Upper lobe of left lung (tissue), 6 donors: ENCODE data around the gene HINFP. TPM values are rescaled to one million over a fixed set of nuclear protein-coding genes. Genes with fewer than 3 reads are reported as not detected.

Experiments used
- ATAC-seq, 2 donors: fragments of 200-7000 bp; cut with Tn5 transposase; one replicate each; pipeline ENCODE4 v1.9.1; 2022; ENCODE audit warnings: mild to moderate bottlenecking in 2 of 2, moderate library complexity in 2 of 2; ENCODE audit not compliant: low FRiP score in 2 of 2
- DNase-seq, 2 donors: peaks; one replicate each; pipeline ENCODE4 v3.0.0-alpha.2; 2019 to 2020
- H3K27ac ChIP-seq, 4 donors: fragments of 200-600 bp; sonication (generic); one replicate each; pipeline ENCODE4 v1.5.1; 2016 to 2019
- H3K27me3 ChIP-seq, 4 donors: fragments of 200-600 bp; sonication (generic); one replicate each; pipeline ENCODE4 v1.5.1; 2017 to 2019
- H3K36me3 ChIP-seq, 4 donors: fragments of 200-600 bp; sonication (generic); one replicate each; pipeline ENCODE4 v1.5.1; 2016 to 2019
- H3K4me1 ChIP-seq, 4 donors: fragments of 200-600 bp; sonication (generic); one replicate each; pipeline ENCODE4 v1.5.1; 2018 to 2019
- H3K4me3 ChIP-seq, 4 donors: fragments of 200-600 bp; sonication (generic); one replicate each; pipeline ENCODE4 v1.5.1; 2017 to 2019; ENCODE audit warnings: mild to moderate bottlenecking in 2 of 4, moderate library complexity in 1 of 4
- H3K9me3 ChIP-seq, 4 donors: fragments of 200-600 bp; sonication (generic); one replicate each; pipeline ENCODE4 v1.5.1; 2018 to 2019
- EP300 ChIP-seq, 4 donors: sonication (generic); formaldehyde crosslinking; IDR thresholded peaks; one replicate each; pipeline ENCODE4 v1.5.1; 2017; ENCODE audit warnings: antibody characterized with exemption in 4 of 4, control low read depth in 2 of 4
- POLR2A ChIP-seq, 4 donors: fragments of 450-650 bp; IDR thresholded peaks; one replicate each; pipeline ENCODE4 v1.5.1; 2016 to 2017; ENCODE audit warnings: antibody characterized with exemption in 4 of 4, mild to moderate bottlenecking in 2 of 4
- POLR2AphosphoS5 ChIP-seq, 2 donors: sonication (generic); formaldehyde crosslinking; IDR thresholded peaks; one replicate each; pipeline ENCODE4 v1.5.1; 2017; ENCODE audit warnings: antibody characterized with exemption in 2 of 2
- WGBS, 2 donors: methylation state at CpG; one replicate each; pipeline ENCODE4 v1.1.5; 2017 to 2018; 5-methylcytosine and 5-hydroxymethylcytosine counted together
- total RNA-seq, 6 donors: library from RNA; depleted of rRNA in 4 of 6; stranded (reverse); fragments of >200 nt in 4 of 6; gene quantifications; one replicate each; pipeline versions ENCODE4 v1.1.0 to v1.2.1, GENCODE V29; 2016 to 2021
- TF ChIP-seq, protein P1 (sequence below), 6 experiments: fragments of 450-650 bp in 4 of 6; fragments of 200-600 bp in 2 of 6; sonication (generic) in 2 of 6; IDR thresholded peaks; one replicate each; pipeline ENCODE4 v1.5.1; 2016 to 2019; ENCODE audit warnings: antibody characterized with exemption in 6 of 6
- donor health status: DM: no; HTN: no; CAD: no; lungs with moderate emphysema.
- donor health status: DM: no; HTN: yes; CAD: no; lungs with severe emphysema.

HINFP gene
- total RNA-seq, 6 donors from 2014 or later = 22.3 to 90.1 (median 25.6) TPM

- peaks cover 7 to 20% (median 8%) of the 10 kb centered on the region in 4 donors for H3K4me1 ChIP-seq
- H3K4me3 ChIP-seq = no peak overlapping the region
- DNase-seq = no peak
- WGBS, 2 donors = 95 to 96% methylated on average over 4 to 8 of the region's 9 CpGs
- TF ChIP-seq EP300 (IDR thresholded peaks at IDR 0.05) (no peak), POLR2AphosphoS5 (IDR thresholded peaks at IDR 0.05) (no peak), POLR2A (IDR thresholded peaks at IDR 0.05) (no peak)
- TF ChIP-seq, protein P1, sequence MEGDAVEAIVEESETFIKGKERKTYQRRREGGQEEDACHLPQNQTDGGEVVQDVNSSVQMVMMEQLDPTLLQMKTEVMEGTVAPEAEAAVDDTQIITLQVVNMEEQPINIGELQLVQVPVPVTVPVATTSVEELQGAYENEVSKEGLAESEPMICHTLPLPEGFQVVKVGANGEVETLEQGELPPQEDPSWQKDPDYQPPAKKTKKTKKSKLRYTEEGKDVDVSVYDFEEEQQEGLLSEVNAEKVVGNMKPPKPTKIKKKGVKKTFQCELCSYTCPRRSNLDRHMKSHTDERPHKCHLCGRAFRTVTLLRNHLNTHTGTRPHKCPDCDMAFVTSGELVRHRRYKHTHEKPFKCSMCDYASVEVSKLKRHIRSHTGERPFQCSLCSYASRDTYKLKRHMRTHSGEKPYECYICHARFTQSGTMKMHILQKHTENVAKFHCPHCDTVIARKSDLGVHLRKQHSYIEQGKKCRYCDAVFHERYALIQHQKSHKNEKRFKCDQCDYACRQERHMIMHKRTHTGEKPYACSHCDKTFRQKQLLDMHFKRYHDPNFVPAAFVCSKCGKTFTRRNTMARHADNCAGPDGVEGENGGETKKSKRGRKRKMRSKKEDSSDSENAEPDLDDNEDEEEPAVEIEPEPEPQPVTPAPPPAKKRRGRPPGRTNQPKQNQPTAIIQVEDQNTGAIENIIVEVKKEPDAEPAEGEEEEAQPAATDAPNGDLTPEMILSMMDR (IDR thresholded peaks at IDR 0.05) = no peak
- no peak for ATAC-seq
- no peak overlapping the region for H3K27ac ChIP-seq
- H3K27me3 ChIP-seq = no peaks in the 10 kb centered on the region
- no peaks in the 10 kb centered on the region for H3K9me3 ChIP-seq
- peaks cover 22 to 69% (median 50%) of the 10 kb centered on the region in 4 donors for H3K36me3 ChIP-seq
Observed at GRCh38 chr11:119113716-119114115, 7.7 kb upstream of the HINFP start.

GRCh38 chr11:119114351-119114750 lies 7.0 kb upstream of the HINFP start:
- no peaks in the 10 kb centered on the region for H3K9me3 ChIP-seq
- DNase-seq = no peak
- H3K27me3 ChIP-seq = no peaks in the 10 kb centered on the region
- peak overlapping the region in 1 of 4 donors; percentile 0 for H3K27ac ChIP-seq
- TF ChIP-seq, protein P1 (IDR thresholded peaks at IDR 0.05) = no peak
- no peak for ATAC-seq
- peaks cover 22 to 69% (median 50%) of the 10 kb centered on the region in 4 donors for H3K36me3 ChIP-seq
- peaks cover under 1 to 14% (median 2%) of the 10 kb centered on the region in 4 donors for H3K4me1 ChIP-seq
- WGBS, 2 donors = 73 to 84% methylated on average over 5 of the region's 5 CpGs
- H3K4me3 ChIP-seq = no peak overlapping the region

GRCh38 chr11:119115484-119116234 lies 5.7 kb upstream of the HINFP start:
- 60 to 65% methylated on average over 24 of the region's 24 CpGs for WGBS, 2 donors
- DNase-seq (peak in 1 of 2 donors; percentile 69), ATAC-seq (peak in 1 of 2 donors; percentile 83)
- H3K27ac ChIP-seq = peak overlapping the region; percentile 49 to 83 (median 74)
- H3K36me3 ChIP-seq = peaks cover 22 to 62% (median 47%) of the 10 kb centered on the region in 4 donors
- no peaks in the 10 kb centered on the region for H3K27me3 ChIP-seq
- no peaks in the 10 kb centered on the region for H3K9me3 ChIP-seq
- H3K4me3 ChIP-seq = peak overlapping the region in 3 of 4 donors; percentile 6 to 35 (median 18)
- TF ChIP-seq POLR2A (IDR thresholded peaks at IDR 0.05) (peak in 1 of 4 donors; percentile 37), EP300 (IDR thresholded peaks at IDR 0.05) (no peak)
- TF ChIP-seq, protein P1 (IDR thresholded peaks at IDR 0.05) = no peak
- H3K4me1 ChIP-seq = peaks cover 2 to 6% (median 3%) of the 10 kb centered on the region in 4 donors

DNA sequence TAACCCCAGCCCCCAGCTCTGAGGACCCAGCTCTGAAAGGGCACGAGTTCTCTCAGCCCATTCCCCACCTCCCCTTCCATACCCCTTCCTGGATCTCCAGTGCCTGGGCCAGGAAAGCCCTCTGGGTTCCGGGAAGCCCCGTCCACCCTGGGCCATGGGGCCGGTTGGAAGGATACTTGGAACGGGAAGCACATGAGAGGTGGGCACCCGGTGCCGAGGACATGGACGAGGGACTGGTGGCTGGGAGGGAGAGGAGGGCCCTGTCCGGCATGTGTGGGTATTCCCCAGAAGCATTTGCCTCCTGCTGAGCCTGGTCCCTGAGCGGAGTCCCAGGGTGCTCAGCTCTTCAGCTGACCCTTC lies 5.2 kb upstream of the HINFP start:
- TF ChIP-seq POLR2A (IDR thresholded peaks at IDR 0.05) (no peak), POLR2AphosphoS5 (IDR thresholded peaks at IDR 0.05) (no peak), EP300 (IDR thresholded peaks at IDR 0.05) (no peak)
- TF ChIP-seq, protein P1 (IDR thresholded peaks at IDR 0.05) = no peak
- Histone ChIP-seq H3K4me1 (peaks cover 4 to 9% (median 6%) of the 10 kb centered on the region in 4 donors), H3K27me3 (no peaks in the 10 kb centered on the region), H3K36me3 (peaks cover 17 to 56% (median 43%) of the 10 kb centered on the region in 4 donors), H3K4me3 (peak overlapping the region in 2 of 4 donors; percentile 18 to 35), H3K9me3 (no peaks in the 10 kb centered on the region), H3K27ac (peak overlapping the region; percentile 49 to 83 (median 74))
- WGBS, 2 donors = 85 to 91% methylated on average over 10 of the region's 10 CpGs
- ATAC-seq = no peak
- no peak for DNase-seq
